ENCODE results near the gene TIGD3.

TIGD3 gene

DNA sequence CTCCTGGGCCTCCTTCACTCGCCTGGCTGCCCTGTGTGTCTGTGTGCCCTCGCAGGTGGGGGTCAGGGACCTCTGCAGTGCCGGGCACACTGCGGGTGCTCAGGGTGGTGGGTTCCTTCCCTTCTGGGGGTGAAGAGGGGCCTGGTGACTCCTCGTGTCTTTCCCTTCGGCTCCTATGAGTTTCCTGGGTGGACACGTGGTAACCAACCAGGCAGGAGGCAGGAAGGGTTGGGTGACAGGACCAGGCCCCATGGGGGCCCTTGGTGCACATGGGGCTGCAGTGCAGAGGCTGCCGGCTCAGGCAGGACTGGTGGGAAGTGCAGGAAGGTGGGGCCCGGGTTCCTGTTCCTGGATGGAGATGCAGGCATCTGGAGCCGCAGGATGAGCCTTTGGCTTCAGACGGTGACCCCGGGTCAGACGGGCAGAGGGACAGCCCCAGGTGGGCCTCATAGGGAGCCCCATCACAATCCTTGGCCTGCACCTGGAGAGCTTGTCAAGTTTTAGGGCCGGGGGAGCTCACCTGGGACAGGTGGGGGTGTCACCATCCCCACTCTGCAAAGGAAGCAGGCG is 41.5 kb downstream of the TIGD3 start:
- Histone ChIP-seq H3K9ac (ENCODE audit: low read depth in 1 of 2, low read length in 2 of 2) (no peak overlapping the region), H3K27me3 (ENCODE audit: control insufficient read depth in 1 of 2, insufficient read depth in 2 of 2, low read length in 2 of 2) (no peaks in the 10 kb centered on the region), H3K9me3 (ENCODE audit: control insufficient read depth in 1 of 2, low read length in 2 of 2) (no peaks in the 10 kb centered on the region), H3K4me3 (ENCODE audit: low read depth in 1 of 2, low read length in 2 of 2) (no peak overlapping the region), H3K36me3 (ENCODE audit: control insufficient read depth in 1 of 2, insufficient read depth in 2 of 2, low read length in 2 of 2) (peaks cover 30 to 86% of the 10 kb centered on the region in 2 donors), H3K4me1 (ENCODE audit: control insufficient read depth in 1 of 2, insufficient read depth in 2 of 2, low read length in 2 of 2) (peaks cover 11% of the 10 kb centered on the region in 2 donors), H3K27ac (ENCODE audit: low read depth, low read length) (no peak overlapping the region)

DNA sequence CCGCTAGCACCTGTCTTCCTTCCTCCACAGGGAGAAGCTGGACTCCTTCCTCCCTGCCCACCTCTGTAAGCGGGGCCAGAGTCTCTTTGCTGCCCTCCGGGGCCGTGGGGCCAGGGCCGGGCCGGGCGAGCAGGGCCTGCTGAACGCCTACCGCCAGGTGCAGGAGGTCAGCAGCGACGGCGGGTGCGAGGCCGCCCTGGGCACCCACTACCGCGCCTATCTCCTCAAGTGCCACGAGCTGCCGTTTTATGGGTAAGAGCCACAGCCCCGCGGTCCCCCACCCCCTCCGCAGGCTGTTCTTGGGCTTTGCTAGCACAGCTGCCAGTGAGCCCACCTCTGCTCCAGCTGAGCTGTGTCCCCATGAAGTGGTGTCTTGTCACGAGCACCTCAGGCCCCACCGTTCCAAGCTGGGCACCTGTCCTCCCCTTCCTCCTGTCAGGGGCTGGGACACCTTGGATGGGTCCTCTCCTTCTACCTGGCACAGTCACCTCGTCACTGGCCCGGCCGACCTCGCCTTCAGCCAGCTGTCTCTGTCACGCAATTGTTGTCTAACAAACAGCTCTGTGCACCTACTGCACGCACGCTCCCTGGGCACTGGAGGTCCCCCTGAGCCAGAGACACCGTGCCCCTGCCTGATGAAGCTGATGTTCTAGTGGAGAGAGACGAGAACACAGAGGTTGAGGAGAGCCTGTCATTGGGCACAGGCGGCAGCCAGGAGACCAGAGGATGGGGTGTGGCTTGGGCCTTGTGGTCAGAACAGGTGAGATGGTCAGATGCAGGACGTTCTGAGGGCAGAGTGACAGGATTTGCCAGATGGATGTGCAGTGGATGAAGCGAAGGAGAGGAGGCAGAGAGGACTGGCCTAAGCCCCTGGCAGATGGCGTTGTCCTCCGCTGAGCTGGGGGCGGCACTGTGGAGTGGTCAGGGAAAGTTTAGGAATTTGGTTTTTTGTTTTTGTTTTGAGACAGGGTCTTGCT is 42.5 kb downstream of the TIGD3 start:
- H3K9ac ChIP-seq (ENCODE audit: low read depth in 1 of 2, low read length in 2 of 2) = no peak overlapping the region
- no peak overlapping the region for H3K4me3 ChIP-seq (ENCODE audit: low read depth in 1 of 2, low read length in 2 of 2)
- peaks cover 30 to 79% of the 10 kb centered on the region in 2 donors for H3K36me3 ChIP-seq (ENCODE audit: control insufficient read depth in 1 of 2, insufficient read depth in 2 of 2, low read length in 2 of 2)
- H3K27me3 ChIP-seq (ENCODE audit: control insufficient read depth in 1 of 2, insufficient read depth in 2 of 2, low read length in 2 of 2) = no peaks in the 10 kb centered on the region
- H3K4me1 ChIP-seq (ENCODE audit: control insufficient read depth in 1 of 2, insufficient read depth in 2 of 2, low read length in 2 of 2) = peaks cover 13 to 14% of the 10 kb centered on the region in 2 donors
- H3K9me3 ChIP-seq (ENCODE audit: control insufficient read depth in 1 of 2, low read length in 2 of 2) = no peaks in the 10 kb centered on the region
- no peak overlapping the region for H3K27ac ChIP-seq (ENCODE audit: low read depth, low read length)

DNA sequence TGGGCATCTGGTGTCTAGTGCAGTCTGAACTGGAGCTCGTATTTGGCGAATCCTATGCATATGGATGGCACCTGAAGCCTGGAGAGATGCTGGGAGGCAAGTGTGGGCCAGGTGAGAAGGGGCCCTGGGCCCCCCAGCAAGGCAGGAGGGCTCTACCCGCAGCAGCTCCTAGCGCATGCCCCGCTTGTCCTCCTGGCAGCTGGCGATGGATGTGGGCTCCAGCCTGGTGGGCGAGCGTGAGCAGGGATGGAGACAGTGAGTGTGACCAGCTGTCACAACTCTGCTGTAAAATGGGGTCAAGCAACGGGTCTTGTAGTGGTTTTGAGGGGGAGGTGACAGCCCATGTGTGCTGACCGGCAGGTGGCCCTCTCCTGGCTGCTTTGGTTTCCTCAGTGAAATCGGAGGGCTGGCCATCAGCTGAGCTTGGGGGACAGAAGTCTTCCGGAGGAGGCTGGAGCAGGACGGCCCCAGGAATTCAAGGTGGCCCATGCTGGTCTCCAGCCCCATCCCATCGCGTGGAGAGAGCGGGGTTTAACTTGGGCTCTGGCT is 43.9 kb downstream of the TIGD3 start:
- no peak overlapping the region for H3K27ac ChIP-seq (ENCODE audit: low read depth, low read length)
- H3K4me1 ChIP-seq (ENCODE audit: control insufficient read depth in 1 of 2, insufficient read depth in 2 of 2, low read length in 2 of 2) = peaks cover 14 to 15% of the 10 kb centered on the region in 2 donors
- no peak overlapping the region for H3K9ac ChIP-seq (ENCODE audit: low read depth in 1 of 2, low read length in 2 of 2)
- H3K9me3 ChIP-seq (ENCODE audit: control insufficient read depth in 1 of 2, low read length in 2 of 2) = no peaks in the 10 kb centered on the region
- H3K27me3 ChIP-seq (ENCODE audit: control insufficient read depth in 1 of 2, insufficient read depth in 2 of 2, low read length in 2 of 2) = no peaks in the 10 kb centered on the region
- H3K36me3 ChIP-seq (ENCODE audit: control insufficient read depth in 1 of 2, insufficient read depth in 2 of 2, low read length in 2 of 2) = peaks cover 30 to 68% of the 10 kb centered on the region in 2 donors
- H3K4me3 ChIP-seq (ENCODE audit: low read depth in 1 of 2, low read length in 2 of 2) = no peak overlapping the region

DNA sequence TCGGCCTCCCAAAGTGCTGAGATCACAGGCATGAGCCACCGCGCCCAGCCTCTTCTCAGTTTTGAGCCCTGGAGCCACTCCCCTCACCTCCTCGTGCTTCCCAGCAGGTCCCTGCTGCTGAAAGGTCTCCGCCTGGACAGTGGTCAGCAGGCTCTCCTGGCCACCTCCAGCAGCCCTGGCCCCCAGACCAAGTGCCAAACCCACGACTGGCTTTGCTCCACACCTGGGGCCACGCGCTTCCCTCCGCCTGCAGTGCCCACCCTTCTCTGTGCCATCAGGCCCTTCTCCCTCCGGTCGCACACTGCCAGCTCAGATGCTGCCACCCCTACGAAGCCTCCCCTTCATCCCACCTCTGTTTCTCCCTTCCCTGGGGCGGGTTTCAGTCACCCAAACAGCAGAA is 44.7 kb downstream of the TIGD3 start:
- Histone ChIP-seq H3K4me1 (ENCODE audit: control insufficient read depth in 1 of 2, insufficient read depth in 2 of 2, low read length in 2 of 2) (peaks cover 22 to 23% of the 10 kb centered on the region in 2 donors), H3K4me3 (ENCODE audit: low read depth in 1 of 2, low read length in 2 of 2) (no peak overlapping the region), H3K27ac (ENCODE audit: low read depth, low read length) (no peak overlapping the region), H3K9ac (ENCODE audit: low read depth in 1 of 2, low read length in 2 of 2) (no peak overlapping the region), H3K36me3 (ENCODE audit: control insufficient read depth in 1 of 2, insufficient read depth in 2 of 2, low read length in 2 of 2) (peaks cover 34 to 68% of the 10 kb centered on the region in 2 donors), H3K27me3 (ENCODE audit: control insufficient read depth in 1 of 2, insufficient read depth in 2 of 2, low read length in 2 of 2) (no peaks in the 10 kb centered on the region), H3K9me3 (ENCODE audit: control insufficient read depth in 1 of 2, low read length in 2 of 2) (no peaks in the 10 kb centered on the region)

DNA sequence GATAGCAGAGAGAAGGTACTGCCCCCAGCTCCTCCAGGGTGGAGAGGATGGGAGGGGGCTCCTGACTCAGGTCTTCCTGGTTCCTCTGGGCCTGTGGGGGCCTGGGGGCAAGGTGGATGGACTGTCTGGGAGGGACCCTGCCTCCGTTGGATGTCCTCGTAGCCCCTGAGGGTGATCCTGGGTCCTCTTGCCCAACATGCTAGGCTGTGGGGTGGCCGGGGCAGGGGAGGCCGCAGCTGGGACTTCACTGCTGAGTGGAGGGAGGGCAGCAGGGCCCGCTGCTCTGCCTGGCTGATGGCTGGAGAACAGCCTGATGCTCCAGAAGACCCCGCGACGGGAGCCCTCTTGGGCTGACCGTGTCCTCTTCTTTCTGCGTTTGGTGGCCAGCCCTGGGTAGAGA is 45.3 kb downstream of the TIGD3 start:
- no peak overlapping the region for H3K27ac ChIP-seq (ENCODE audit: low read depth, low read length)
- H3K4me3 ChIP-seq (ENCODE audit: low read depth in 1 of 2, low read length in 2 of 2) = no peak overlapping the region
- H3K27me3 ChIP-seq (ENCODE audit: control insufficient read depth in 1 of 2, insufficient read depth in 2 of 2, low read length in 2 of 2) = no peaks in the 10 kb centered on the region
- H3K9ac ChIP-seq (ENCODE audit: low read depth in 1 of 2, low read length in 2 of 2) = no peak overlapping the region
- peaks cover 31 to 69% of the 10 kb centered on the region in 2 donors for H3K36me3 ChIP-seq (ENCODE audit: control insufficient read depth in 1 of 2, insufficient read depth in 2 of 2, low read length in 2 of 2)
- peaks cover 22 to 24% of the 10 kb centered on the region in 2 donors for H3K4me1 ChIP-seq (ENCODE audit: control insufficient read depth in 1 of 2, insufficient read depth in 2 of 2, low read length in 2 of 2)
- H3K9me3 ChIP-seq (ENCODE audit: control insufficient read depth in 1 of 2, low read length in 2 of 2) = no peaks in the 10 kb centered on the region

DNA sequence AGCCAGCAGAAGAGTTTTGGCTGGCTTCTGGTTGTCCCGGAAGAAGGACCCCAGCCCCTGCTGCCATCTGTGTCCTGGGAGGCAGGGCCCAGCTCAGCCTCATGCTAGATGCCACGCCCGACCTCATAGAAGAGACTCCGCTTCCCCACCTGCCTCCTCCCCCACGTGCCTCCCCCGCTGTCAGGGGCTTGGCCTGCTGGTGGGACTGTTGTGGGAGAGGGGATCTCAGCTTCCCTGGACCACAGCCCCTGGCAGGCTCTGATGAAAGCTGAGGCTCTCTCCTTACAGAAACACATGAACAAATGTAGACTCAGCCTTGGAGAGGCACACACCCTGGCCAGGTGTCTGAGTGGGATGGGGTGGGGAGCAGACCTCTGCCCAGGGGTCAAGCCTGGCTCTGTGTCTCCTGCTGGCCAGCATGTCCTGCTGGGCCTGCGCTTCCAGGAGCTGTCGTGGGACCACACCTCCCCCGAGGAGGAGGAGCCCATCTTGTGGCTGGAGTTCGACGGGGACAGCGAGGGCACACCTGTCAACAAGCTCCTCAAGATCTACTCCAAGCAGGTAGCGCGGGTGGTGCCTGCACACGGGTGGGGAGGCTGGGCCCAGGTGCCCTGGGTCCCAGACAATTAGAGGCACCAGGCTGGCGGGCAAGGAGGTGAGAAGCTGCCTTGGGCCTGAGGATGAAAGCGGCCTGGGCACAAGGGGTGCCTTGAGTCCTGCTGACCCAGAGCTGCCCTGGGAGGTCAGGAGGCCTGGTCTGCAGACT is 45.9 kb downstream of the TIGD3 start:
- Histone ChIP-seq H3K4me1 (ENCODE audit: control insufficient read depth in 1 of 2, insufficient read depth in 2 of 2, low read length in 2 of 2) (peaks cover 22 to 24% of the 10 kb centered on the region in 2 donors), H3K36me3 (ENCODE audit: control insufficient read depth in 1 of 2, insufficient read depth in 2 of 2, low read length in 2 of 2) (peaks cover 33 to 71% of the 10 kb centered on the region in 2 donors), H3K9ac (ENCODE audit: low read depth in 1 of 2, low read length in 2 of 2) (no peak overlapping the region), H3K27me3 (ENCODE audit: control insufficient read depth in 1 of 2, insufficient read depth in 2 of 2, low read length in 2 of 2) (no peaks in the 10 kb centered on the region), H3K9me3 (ENCODE audit: control insufficient read depth in 1 of 2, low read length in 2 of 2) (no peaks in the 10 kb centered on the region), H3K4me3 (ENCODE audit: low read depth in 1 of 2, low read length in 2 of 2) (no peak overlapping the region), H3K27ac (ENCODE audit: low read depth, low read length) (no peak overlapping the region)

DNA sequence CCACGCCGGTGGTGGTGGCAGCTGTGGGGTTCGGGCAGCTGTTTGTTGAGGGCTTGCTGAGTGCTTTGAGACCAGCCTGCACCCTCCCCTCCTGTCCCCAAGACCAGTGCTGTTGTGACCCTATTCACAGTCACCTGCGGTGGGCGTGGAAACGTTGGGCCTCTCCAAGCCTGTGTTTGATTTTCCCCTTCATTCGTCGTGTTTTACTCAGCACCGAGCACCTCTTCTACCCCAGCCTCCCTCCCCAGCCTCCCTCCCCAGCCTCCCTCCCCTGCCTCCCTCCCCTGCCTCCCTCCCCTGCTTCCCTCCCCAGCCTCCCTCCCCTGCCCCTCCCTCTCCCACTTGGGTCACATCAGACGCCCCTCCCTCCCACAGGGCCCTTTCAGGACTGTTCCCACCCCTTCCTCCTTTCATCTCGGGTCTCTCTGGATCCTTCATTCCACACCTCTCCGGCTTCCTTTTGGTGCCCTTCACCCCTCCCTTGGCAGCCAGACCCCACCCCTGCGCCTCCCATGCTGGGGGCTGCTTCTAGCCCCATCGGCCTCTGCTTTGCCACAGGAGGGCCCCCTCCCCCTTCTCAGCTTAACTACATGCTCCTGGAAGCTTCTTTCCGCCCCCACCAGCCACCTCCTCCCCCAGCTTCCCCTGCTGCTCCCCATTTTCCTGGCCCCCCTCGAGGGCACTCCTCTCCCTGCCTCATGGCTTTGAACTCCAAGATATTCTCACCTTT is 46.7 kb downstream of the TIGD3 start:
- Histone ChIP-seq H3K36me3 (ENCODE audit: control insufficient read depth in 1 of 2, insufficient read depth in 2 of 2, low read length in 2 of 2) (peaks cover 29 to 66% of the 10 kb centered on the region in 2 donors), H3K27ac (ENCODE audit: low read depth, low read length) (no peak overlapping the region), H3K9me3 (ENCODE audit: control insufficient read depth in 1 of 2, low read length in 2 of 2) (no peaks in the 10 kb centered on the region), H3K4me1 (ENCODE audit: control insufficient read depth in 1 of 2, insufficient read depth in 2 of 2, low read length in 2 of 2) (peaks cover 22 to 24% of the 10 kb centered on the region in 2 donors), H3K27me3 (ENCODE audit: control insufficient read depth in 1 of 2, insufficient read depth in 2 of 2, low read length in 2 of 2) (no peaks in the 10 kb centered on the region), H3K4me3 (ENCODE audit: low read depth in 1 of 2, low read length in 2 of 2) (no peak overlapping the region), H3K9ac (ENCODE audit: low read depth in 1 of 2, low read length in 2 of 2) (no peak overlapping the region)

DNA sequence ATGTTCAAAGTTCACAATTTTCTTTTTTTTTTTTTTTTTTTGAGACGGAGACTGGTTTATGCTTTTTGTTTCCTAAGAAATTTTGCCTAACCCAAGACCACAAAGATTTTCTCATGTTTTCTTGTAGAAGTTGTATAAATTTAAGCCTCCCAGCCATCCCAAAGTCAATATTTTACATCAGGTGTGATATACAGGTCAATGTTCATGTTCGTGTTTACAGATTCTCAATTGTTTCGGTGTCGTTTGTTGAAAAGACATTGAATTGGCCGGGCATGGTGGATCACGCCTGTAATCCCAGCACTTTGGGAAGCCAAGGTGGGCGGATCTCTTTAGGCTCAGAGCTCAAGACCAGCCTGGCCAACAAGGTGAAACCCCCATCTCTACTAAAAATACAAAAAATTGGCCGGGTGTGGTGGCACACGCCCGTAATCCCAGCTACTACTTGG is 47.3 kb downstream of the TIGD3 start:
- Histone ChIP-seq H3K36me3 (ENCODE audit: control insufficient read depth in 1 of 2, insufficient read depth in 2 of 2, low read length in 2 of 2) (peaks cover 29 to 61% of the 10 kb centered on the region in 2 donors), H3K27me3 (ENCODE audit: control insufficient read depth in 1 of 2, insufficient read depth in 2 of 2, low read length in 2 of 2) (no peaks in the 10 kb centered on the region), H3K27ac (ENCODE audit: low read depth, low read length) (no peak overlapping the region)

DNA sequence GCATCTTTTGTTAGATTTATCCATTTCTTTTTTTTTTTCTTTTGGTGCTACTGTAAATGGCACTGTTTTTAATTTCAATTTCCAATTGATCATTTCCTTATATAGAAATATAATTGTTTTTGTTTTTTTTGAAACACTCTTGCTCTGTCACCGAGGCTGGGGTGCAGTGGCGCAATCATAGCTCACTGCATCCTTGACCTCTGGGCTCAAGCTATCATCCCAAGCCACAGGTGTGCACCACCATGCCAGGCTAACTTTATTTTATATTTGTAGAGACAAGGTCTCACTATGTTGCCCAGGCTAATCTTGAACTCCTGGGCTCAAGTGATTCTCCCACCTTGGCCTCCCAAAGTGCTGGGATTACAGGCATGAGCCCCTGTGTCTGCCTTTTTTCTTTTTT is 48.2 kb downstream of the TIGD3 start:
- Histone ChIP-seq H3K9ac (ENCODE audit: low read depth in 1 of 2, low read length in 2 of 2) (no peak overlapping the region), H3K4me1 (ENCODE audit: control insufficient read depth in 1 of 2, insufficient read depth in 2 of 2, low read length in 2 of 2) (peaks cover 22 to 24% of the 10 kb centered on the region in 2 donors), H3K27me3 (ENCODE audit: control insufficient read depth in 1 of 2, insufficient read depth in 2 of 2, low read length in 2 of 2) (no peaks in the 10 kb centered on the region), H3K4me3 (ENCODE audit: low read depth in 1 of 2, low read length in 2 of 2) (no peak overlapping the region), H3K9me3 (ENCODE audit: control insufficient read depth in 1 of 2, low read length in 2 of 2) (no peaks in the 10 kb centered on the region), H3K36me3 (ENCODE audit: control insufficient read depth in 1 of 2, insufficient read depth in 2 of 2, low read length in 2 of 2) (peaks cover 22 to 53% of the 10 kb centered on the region in 2 donors), H3K27ac (ENCODE audit: low read depth, low read length) (no peak overlapping the region)

More for the DNA sequence above, 47.3 kb downstream of the TIGD3 start:
- H3K9me3 ChIP-seq (ENCODE audit: control insufficient read depth in 1 of 2, low read length in 2 of 2) = no peaks in the 10 kb centered on the region
- H3K4me1 ChIP-seq (ENCODE audit: control insufficient read depth in 1 of 2, insufficient read depth in 2 of 2, low read length in 2 of 2) = peaks cover 22 to 24% of the 10 kb centered on the region in 2 donors
- H3K9ac ChIP-seq (ENCODE audit: low read depth in 1 of 2, low read length in 2 of 2) = no peak overlapping the region
- no peak overlapping the region for H3K4me3 ChIP-seq (ENCODE audit: low read depth in 1 of 2, low read length in 2 of 2)

All from duodenal mucosa (tissue), 2 donors.